AG04449 (cell line): ENCODE measurements around the gene BRSK2.

Source experiments
- CTCF ChIA-PET: fragments of 350-600 bp; formaldehyde crosslinking; extraction: SDS; loops from one replicate; lab custom pipeline; 2021; ENCODE audit warnings: antibody characterized with exemption; lab: Yijun Ruan, JAX
- POLR2A ChIA-PET: fragments of 400-600, 350-600 bp; formaldehyde crosslinking; extraction: SDS; loops from one replicate; lab custom pipeline; 2020; ENCODE audit warnings: antibody characterized with exemption, inconsistent platforms; lab: Yijun Ruan, JAX
- DNase-seq: peaks from one replicate; pipeline ENCODE4 v3.0.0-alpha.2; 2010; ENCODE audit warnings: low read depth, low spot score
- H3K4me3 ChIP-seq: 2 replicates; pipeline ENCODE4 v1.5.1; 2011; ENCODE audit warnings: low read depth, mild to moderate bottlenecking, control low read depth, low read length
- TF ChIP-seq, protein P1 (sequence below): IDR thresholded peaks from one replicate; pipeline ENCODE4 v1.5.1; 2011; ENCODE audit warnings: mild to moderate bottlenecking, moderate library complexity, low read length, control low read depth, inconsistent platforms; ENCODE audit not compliant: insufficient read depth; ENCODE audit errors: missing control alignments

Gene BRSK2

DNA sequence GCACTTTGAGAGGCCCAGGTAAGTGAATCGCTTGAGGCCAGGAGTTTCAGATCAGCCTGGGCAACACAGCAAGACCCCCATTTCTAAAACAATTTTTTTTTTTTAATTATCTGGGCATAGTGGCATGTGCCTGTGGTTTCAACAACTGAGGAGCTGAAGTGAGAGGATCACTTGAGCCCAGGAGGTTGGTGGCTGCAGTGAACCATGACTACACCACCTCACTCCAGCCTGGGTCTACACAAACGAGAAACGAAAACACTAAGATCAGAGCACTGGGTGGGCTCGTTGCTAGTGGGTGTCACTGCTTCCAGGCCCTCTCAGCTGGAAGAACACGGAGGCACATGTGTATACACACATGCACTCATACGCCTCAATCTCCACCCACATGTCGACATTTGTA is 100.9 kb downstream of the BRSK2 start:
- ChIA-PET CTCF (interaction anchor here (0.9 kb wide), 1 partner anchor 9 kb away, joined by 4 read pairs; no protein-coding TSS in a partner anchor), POLR2A (no interaction called here)
- TF ChIP-seq, protein P1, sequence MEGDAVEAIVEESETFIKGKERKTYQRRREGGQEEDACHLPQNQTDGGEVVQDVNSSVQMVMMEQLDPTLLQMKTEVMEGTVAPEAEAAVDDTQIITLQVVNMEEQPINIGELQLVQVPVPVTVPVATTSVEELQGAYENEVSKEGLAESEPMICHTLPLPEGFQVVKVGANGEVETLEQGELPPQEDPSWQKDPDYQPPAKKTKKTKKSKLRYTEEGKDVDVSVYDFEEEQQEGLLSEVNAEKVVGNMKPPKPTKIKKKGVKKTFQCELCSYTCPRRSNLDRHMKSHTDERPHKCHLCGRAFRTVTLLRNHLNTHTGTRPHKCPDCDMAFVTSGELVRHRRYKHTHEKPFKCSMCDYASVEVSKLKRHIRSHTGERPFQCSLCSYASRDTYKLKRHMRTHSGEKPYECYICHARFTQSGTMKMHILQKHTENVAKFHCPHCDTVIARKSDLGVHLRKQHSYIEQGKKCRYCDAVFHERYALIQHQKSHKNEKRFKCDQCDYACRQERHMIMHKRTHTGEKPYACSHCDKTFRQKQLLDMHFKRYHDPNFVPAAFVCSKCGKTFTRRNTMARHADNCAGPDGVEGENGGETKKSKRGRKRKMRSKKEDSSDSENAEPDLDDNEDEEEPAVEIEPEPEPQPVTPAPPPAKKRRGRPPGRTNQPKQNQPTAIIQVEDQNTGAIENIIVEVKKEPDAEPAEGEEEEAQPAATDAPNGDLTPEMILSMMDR = no peak
- H3K4me3 ChIP-seq = no peak overlapping the region
- DNase-seq = no peak

DNA sequence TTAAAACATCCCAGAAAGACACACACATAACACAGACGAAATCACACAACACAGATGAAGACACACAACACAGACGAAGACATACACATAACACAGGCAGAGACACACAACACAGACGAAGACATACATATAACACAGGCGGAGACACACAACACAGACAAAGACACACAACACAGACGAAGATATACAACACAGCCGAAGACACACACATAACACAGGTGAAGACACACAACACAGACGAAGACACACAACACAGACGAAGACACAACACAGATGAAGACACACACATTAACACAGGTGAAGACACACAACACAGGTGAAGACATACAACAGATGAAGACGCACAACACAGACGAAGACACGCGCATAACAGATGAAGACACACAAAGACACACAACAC is 101.6 kb downstream of the BRSK2 start:
- CTCF ChIA-PET = no interaction called here
- H3K4me3 ChIP-seq = no peak overlapping the region
- POLR2A ChIA-PET = no interaction called here
- TF ChIP-seq, protein P1 = no peak
- DNase-seq = no peak

DNA sequence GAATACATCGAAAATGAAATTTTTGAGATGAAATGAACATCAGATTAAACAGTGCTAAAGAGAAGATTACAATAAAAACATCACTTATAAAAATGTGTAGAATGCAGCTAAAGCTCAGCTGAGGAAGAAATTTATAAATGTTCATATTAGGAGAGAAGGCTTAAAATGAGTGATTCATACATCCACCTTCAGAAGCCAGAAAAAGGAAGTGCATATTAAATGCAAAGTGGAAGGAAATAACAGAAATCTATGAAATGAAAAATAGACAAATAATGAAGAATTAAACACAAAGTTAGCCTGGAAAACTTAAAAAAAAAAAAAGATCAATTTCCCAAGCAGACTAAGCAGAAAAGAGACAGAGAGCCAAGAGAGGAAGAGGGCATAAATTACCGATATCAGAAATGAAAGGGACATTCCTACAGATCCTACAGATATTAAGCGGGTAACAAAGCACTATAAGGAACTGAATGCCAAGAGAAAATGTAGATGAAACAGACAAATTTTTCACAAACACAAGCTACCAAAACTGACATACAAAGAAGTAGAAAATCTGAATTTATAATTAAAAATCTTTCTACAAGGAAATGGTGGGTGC is 104.0 kb downstream of the BRSK2 start:
- no peak overlapping the region for H3K4me3 ChIP-seq
- ChIA-PET POLR2A (no interaction called here), CTCF (interaction anchor here (1.7 kb wide), 1 partner anchor 22 kb away, joined by 8 read pairs; no protein-coding TSS in a partner anchor)
- no peak for DNase-seq
- TF ChIP-seq, protein P1 = no peak

DNA sequence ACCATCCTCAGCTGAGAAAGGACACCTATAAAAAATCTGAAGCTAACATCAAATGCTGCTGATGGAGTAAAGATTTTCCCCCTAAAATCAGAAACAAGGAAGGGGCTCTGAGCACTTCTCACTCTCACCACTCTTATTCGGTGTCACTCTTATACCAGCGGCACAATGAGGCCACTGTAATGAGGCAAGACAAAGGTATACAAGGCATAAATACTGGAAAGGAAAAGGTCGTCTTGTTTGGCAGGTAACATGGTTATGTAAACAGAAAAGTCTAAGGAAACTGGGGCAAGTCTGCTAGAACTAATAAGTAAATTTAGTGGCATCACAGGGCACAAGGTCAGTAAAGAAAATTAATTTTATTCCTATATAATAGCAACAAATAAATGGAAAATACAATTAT is 104.9 kb downstream of the BRSK2 start:
- CTCF ChIA-PET = interaction anchor here (1.7 kb wide), 1 partner anchor 21 kb away, joined by 8 read pairs; no protein-coding TSS in a partner anchor
- DNase-seq = no peak
- no peak overlapping the region for H3K4me3 ChIP-seq
- POLR2A ChIA-PET = no interaction called here
- TF ChIP-seq, protein P1 = no peak

DNA sequence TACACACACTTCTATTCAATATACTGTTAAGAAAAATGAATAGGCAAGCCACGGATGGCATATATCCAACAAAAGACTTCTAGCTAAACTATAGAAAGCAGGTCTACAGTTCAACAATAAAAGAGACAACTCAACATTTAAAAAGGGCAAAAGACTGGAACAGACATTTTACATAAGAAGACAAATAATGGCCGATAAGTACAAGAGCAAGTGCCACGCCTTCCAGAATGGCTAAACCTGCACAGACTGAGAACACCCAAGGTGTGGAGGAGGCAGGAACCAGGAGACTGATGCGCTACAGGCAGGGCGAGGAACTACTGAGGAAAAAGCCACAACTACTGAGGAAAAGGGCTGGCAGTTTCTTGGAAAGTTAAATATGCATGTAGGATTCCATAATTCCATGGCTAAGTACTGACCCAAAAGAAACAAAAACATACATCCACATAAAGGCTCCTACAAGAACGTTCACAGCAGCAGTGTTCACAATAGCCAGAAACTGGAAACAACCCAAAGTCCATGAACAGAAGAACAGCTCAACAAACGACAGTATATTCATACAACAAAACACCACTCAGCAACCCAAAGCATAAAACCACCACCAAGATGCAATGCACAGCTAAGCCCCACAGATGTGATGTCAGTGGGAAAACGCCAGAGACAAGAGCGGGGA is 106.5 kb downstream of the BRSK2 start:
- ChIA-PET CTCF (interaction anchor here (0.9 to 1.2 kb wide), 2 partner anchors 20 to 79 kb away, joined by 4 to 6 read pairs; no protein-coding TSS in a partner anchor), POLR2A (no interaction called here)
- no peak for DNase-seq
- no peak overlapping the region for H3K4me3 ChIP-seq
- TF ChIP-seq, protein P1 = no peak

DNA sequence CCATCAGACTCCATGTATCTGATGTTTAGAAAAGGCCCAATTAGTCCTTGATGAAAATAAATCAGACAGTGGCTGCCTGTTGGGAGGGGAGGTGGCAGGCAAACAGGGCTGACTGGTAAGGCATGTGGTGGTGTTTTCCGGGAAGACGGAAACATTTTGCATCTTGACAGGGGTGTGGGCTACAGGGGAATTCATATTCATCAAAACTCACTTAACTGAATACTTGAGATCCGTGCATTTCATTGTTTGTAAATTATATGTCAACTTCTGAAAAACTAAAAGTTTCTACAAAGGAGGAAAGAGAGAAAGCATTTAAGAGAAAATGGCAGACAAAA is 107.0 kb downstream of the BRSK2 start:
- H3K4me3 ChIP-seq = no peak overlapping the region
- POLR2A ChIA-PET = no interaction called here
- CTCF ChIA-PET = no interaction called here
- DNase-seq = no peak
- TF ChIP-seq, protein P1 = no peak
